Prostate gland (tissue), 2 donors: Measurements from ENCODE around the gene E2F1.

Experiments
- POLR2A ChIP-seq: fragments of 450-650 bp; IDR thresholded peaks from one replicate; pipeline ENCODE4 v1.6.1; 2016; ENCODE audit warnings: antibody characterized with exemption, mild to moderate bottlenecking
- POLR2AphosphoS5 ChIP-seq: sonication (generic); formaldehyde crosslinking; IDR thresholded peaks from one replicate; pipeline ENCODE4 v1.6.1; 2017; ENCODE audit warnings: antibody characterized with exemption
- TF ChIP-seq, protein P1 (sequence below), 4 experiments: fragments of 200-600 bp in 2 of 4; fragments of 450-650 bp in 2 of 4; sonication (generic) in 2 of 4; IDR thresholded peaks; 1 replicate in 3 of 4; 2 replicates in 1 of 4; pipeline ENCODE4 v1.5.1; 2016 to 2019; ENCODE audit warnings: antibody characterized with exemption in 4 of 4, mild to moderate bottlenecking in 2 of 4, moderate library complexity in 2 of 4

DNA sequence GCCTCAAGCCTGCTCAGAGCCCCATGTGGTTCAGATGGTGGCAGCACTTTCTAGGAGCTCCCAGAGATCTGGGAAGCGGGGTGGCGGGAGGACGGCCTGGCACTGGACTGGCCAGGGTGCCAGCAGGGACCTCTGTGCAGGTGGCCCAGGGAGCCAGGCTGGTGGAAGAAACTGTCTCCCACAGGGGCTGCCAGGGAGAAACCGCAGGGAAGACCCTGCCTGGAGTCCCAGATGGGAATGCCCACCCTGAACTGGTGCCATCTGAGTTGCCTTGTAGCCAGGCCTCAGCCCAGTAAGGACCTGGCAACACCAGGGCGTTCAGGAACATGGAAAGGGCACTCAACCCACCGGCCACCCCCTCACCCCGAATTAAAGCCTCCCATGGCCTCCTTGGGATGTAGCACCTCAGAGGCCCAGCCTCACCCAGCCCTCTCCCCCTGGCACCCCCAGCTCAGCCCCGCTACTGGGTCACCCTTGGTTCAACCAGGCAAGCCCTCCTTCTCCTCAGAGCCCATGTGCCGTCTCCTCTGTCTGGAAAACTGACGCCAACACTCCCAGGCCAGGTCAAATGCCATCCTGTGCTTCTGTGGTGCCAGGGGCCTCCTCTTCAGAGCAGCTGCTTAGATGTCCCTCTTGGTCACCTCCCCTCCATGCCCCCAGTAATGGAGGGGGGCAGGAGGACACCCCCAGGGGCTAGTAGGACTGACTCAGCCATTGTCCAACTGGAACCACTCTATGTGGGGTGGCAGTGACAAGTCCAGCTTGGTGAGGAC lies 30.0 kb downstream of the E2F1 start:
- TF ChIP-seq POLR2AphosphoS5 (no peak), POLR2A (no peak)
- TF ChIP-seq, protein P1, sequence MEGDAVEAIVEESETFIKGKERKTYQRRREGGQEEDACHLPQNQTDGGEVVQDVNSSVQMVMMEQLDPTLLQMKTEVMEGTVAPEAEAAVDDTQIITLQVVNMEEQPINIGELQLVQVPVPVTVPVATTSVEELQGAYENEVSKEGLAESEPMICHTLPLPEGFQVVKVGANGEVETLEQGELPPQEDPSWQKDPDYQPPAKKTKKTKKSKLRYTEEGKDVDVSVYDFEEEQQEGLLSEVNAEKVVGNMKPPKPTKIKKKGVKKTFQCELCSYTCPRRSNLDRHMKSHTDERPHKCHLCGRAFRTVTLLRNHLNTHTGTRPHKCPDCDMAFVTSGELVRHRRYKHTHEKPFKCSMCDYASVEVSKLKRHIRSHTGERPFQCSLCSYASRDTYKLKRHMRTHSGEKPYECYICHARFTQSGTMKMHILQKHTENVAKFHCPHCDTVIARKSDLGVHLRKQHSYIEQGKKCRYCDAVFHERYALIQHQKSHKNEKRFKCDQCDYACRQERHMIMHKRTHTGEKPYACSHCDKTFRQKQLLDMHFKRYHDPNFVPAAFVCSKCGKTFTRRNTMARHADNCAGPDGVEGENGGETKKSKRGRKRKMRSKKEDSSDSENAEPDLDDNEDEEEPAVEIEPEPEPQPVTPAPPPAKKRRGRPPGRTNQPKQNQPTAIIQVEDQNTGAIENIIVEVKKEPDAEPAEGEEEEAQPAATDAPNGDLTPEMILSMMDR (IDR thresholded peaks at IDR 0.05) = no peak
